Kidney epithelial cell (primary cell): Measurements from ENCODE around the gene CHRM5. TPM values are rescaled to one million over a fixed set of nuclear protein-coding genes. Genes with fewer than 3 reads are reported as not detected.

ENCODE experiments used
- DNase-seq: peaks from one replicate; pipeline ENCODE4 v3.0.0-alpha.2; 2010; ENCODE audit warnings: low read depth
- H3K27me3 ChIP-seq: 2 replicates; pipeline ENCODE4 v1.6.0; 2011; ENCODE audit warnings: low read length; ENCODE audit not compliant: control insufficient read depth, insufficient read depth
- H3K36me3 ChIP-seq: 2 replicates; pipeline ENCODE4 v1.5.1; 2011; ENCODE audit warnings: low read length; ENCODE audit not compliant: control insufficient read depth, insufficient read depth
- H3K4me3 ChIP-seq: 2 replicates; pipeline ENCODE4 v1.5.1; 2011; ENCODE audit warnings: low read depth, mild to moderate bottlenecking, control low read depth, low read length
- total RNA-seq: library from RNA; depleted of rRNA; stranded (reverse); fragments of >200 nt; gene quantifications from 2 replicates; pipeline ENCODE4 v1.2.3, GENCODE V29; 2015
- TF ChIP-seq, protein P1 (sequence below): IDR thresholded peaks from 2 replicates; pipeline ENCODE4 v1.5.1; 2011; ENCODE audit warnings: mild to moderate bottlenecking, moderate library complexity, low read length, control low read depth, inconsistent platforms; ENCODE audit not compliant: insufficient read depth, poor library complexity, severe bottlenecking

The CHRM5 gene
- total RNA-seq, 1 donor from 2014 or later: not detected

DNA sequence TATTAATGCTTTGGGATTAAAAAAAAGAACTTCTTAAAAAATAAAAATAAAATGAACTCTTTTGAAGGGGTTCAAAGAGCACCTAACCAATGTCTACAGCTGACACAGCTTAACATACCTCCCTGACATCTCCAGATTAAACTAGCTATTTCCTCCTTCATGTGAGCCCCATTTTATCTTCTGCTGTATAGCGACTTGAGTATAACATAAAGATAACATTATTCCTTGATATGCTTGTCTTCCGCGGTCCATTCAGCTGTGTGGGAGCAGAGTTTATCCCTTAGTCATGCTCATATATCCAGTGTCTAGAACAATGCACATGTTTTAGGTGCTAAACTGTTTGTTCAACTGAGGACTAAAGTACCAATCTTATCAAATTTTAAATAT lies 7.8 kb upstream of the CHRM5 start:
- DNase-seq: no peak
- TF ChIP-seq, protein P1, sequence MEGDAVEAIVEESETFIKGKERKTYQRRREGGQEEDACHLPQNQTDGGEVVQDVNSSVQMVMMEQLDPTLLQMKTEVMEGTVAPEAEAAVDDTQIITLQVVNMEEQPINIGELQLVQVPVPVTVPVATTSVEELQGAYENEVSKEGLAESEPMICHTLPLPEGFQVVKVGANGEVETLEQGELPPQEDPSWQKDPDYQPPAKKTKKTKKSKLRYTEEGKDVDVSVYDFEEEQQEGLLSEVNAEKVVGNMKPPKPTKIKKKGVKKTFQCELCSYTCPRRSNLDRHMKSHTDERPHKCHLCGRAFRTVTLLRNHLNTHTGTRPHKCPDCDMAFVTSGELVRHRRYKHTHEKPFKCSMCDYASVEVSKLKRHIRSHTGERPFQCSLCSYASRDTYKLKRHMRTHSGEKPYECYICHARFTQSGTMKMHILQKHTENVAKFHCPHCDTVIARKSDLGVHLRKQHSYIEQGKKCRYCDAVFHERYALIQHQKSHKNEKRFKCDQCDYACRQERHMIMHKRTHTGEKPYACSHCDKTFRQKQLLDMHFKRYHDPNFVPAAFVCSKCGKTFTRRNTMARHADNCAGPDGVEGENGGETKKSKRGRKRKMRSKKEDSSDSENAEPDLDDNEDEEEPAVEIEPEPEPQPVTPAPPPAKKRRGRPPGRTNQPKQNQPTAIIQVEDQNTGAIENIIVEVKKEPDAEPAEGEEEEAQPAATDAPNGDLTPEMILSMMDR: no peak
- H3K36me3 ChIP-seq: no peaks in the 10 kb centered on the region
- no peaks in the 10 kb centered on the region for H3K27me3 ChIP-seq
- H3K4me3 ChIP-seq: no peak overlapping the region

GRCh38 chr15:33963831-33964664 lies 4.2 kb upstream of the CHRM5 start:
- Histone ChIP-seq H3K4me3 (no peak overlapping the region), H3K27me3 (no peaks in the 10 kb centered on the region), H3K36me3 (no peaks in the 10 kb centered on the region)
- DNase-seq: no peak
- TF ChIP-seq, protein P1: peak; percentile 76

GRCh38 chr15:33964665-33965040 lies 3.6 kb upstream of the CHRM5 start:
- TF ChIP-seq, protein P1: no peak
- Histone ChIP-seq H3K4me3 (no peak overlapping the region), H3K27me3 (no peaks in the 10 kb centered on the region), H3K36me3 (no peaks in the 10 kb centered on the region)
- DNase-seq: no peak

- no peak overlapping the region for H3K4me3 ChIP-seq
Measured at GRCh38 chr15:33968821-33969220, 524 bp downstream of the CHRM5 start.

GRCh38 chr15:33971811-33972210 lies 3.5 kb downstream of the CHRM5 start:
- Histone ChIP-seq H3K27me3 (no peaks in the 10 kb centered on the region), H3K4me3 (no peak overlapping the region), H3K36me3 (no peaks in the 10 kb centered on the region)
- DNase-seq: no peak
- TF ChIP-seq, protein P1: no peak

More at GRCh38 chr15:33968821-33969220, 524 bp downstream of the CHRM5 start:
- TF ChIP-seq, protein P1: no peak
- Histone ChIP-seq H3K27me3 (no peaks in the 10 kb centered on the region), H3K36me3 (no peaks in the 10 kb centered on the region)
- DNase-seq: no peak
